Measurements from ENCODE around the gene HSPA13.

DNA sequence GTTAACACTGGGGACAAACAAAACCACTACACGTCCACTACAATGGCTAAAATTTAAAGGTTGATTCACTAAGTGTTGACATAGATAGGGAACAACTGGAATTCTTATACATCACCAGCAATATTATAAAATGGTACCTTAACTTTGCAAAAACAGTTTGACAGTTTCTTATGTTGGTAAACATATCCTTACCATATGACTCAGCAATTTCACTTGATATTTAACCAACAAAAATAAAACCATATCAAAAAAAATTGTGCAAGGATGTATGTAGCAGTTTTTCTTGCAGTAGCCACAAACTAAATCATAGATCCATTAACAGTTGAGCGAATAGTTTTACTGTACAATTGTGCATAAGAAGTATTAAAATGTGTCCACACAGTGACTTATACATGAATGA is 5.3 kb upstream of the HSPA13 start:
- no peak for TF ChIP-seq CTCF (IDR thresholded peaks at IDR 0.05)
- TF ChIP-seq EZH2phosphoT487 (IDR thresholded peaks at IDR 0.05; ENCODE audit: borderline replicate concordance, low read depth) = no peak
- no peak for TF ChIP-seq USF2 (IDR thresholded peaks at IDR 0.05; ENCODE audit: borderline replicate concordance, low read depth, low read length)
- TF ChIP-seq TAF1 (IDR thresholded peaks at IDR 0.05; ENCODE audit: borderline replicate concordance, low read depth, low read length) = no peak
- TF ChIP-seq SIN3A (IDR thresholded peaks at IDR 0.05; ENCODE audit: borderline replicate concordance, low read depth, low read length) = no peak
- TF ChIP-seq CHD2 (IDR thresholded peaks at IDR 0.05; ENCODE audit: low read length, partially characterized antibody) = no peak
- TF ChIP-seq TEAD4 (IDR thresholded peaks at IDR 0.05; ENCODE audit: borderline replicate concordance, insufficient read depth) = no peak
- no peak for TF ChIP-seq RXRA (IDR thresholded peaks at IDR 0.05; ENCODE audit: borderline replicate concordance, low read depth)
- TF ChIP-seq SMC3 (IDR thresholded peaks at IDR 0.05; ENCODE audit: low read depth, low read length) = no peak
- TF ChIP-seq POLR2AphosphoS5 (IDR thresholded peaks at IDR 0.05; ENCODE audit: low read depth, low read length) = no peak
- no peak for TF ChIP-seq GABPA (IDR thresholded peaks at IDR 0.05; ENCODE audit: low read depth)
- TF ChIP-seq MXI1 (IDR thresholded peaks at IDR 0.05; ENCODE audit: low read depth, low read length) = no peak
- TF ChIP-seq USF1 (IDR thresholded peaks at IDR 0.05; ENCODE audit: borderline replicate concordance, low read depth) = no peak
